Renal pelvis (tissue), 4 donors: ENCODE data around the gene GMPS. TPM values are rescaled to one million over a fixed set of nuclear protein-coding genes. Genes with fewer than 3 reads are reported as not detected.

Experiments used
- DNase-seq: peaks from one replicate; pipeline ENCODE4 v3.0.0-alpha.2; 2013
- polyA plus RNA-seq, 3 donors: library from polyadenylated mRNA; unstranded; fragments of 120-200 nt; gene quantifications; one replicate each; pipeline ENCODE4 v1.2.1, GENCODE V29; 2013; ENCODE audit not compliant: insufficient read length in 3 of 3

Gene GMPS
- polyA plus RNA-seq, 3 donors: 56.6 to 62.8 (median 62.3) TPM

GRCh38 chr3:155984791-155985417 is 114.5 kb downstream of the GMPS start:
- no peak for DNase-seq

- no peak for DNase-seq
These were observed 119.1 kb downstream of the GMPS start for GRCh38 chr3:155989536-155989935.

GRCh38 chr3:155991212-155991611 is 120.8 kb downstream of the GMPS start:
- DNase-seq: no peak

- DNase-seq: no peak
These were observed 121.4 kb downstream of the GMPS start for GRCh38 chr3:155991847-155992246.

Other genes with a start within 250 kb of the GMPS start
- gene PLCH1, start 125.6 kb upstream of the GMPS start, polyA plus RNA-seq: 10 to 100 TPM; 10.7 to 12.8 (median 12.0) TPM
- gene C3orf33, start 64.4 kb upstream of the GMPS start, polyA plus RNA-seq: 10 to 100 TPM in 2 of 3 donors, 1 to 10 TPM in 1; 7.4 to 12.9 (median 11.6) TPM
- 10 to 100 TPM; 37.3 to 44.9 (median 38.0) TPM for gene SLC33A1, start 16.2 kb upstream of the GMPS start, polyA plus RNA-seq
- 1 to 10 TPM; 2.6 to 3.3 (median 3.2) TPM for gene KCNAB1, start 249.9 kb downstream of the GMPS start, polyA plus RNA-seq